Activated T-cell treated with anti-CD3 and anti-CD28 coated beads for 1 hour (primary cell): ENCODE data around the gene CHMP4A.

Source experiments
- DNase-seq: peaks from one replicate; pipeline ENCODE4 v3.0.0-alpha.2; 2020; ENCODE audit warnings: low read depth

CHMP4A gene

GRCh38 chr14:24195186-24196070, 17.9 kb downstream of the CHMP4A start, which contains the start of gene TM9SF1:
Gene TM9SF1, minus strand, starts transcription at chr14:24195441. Its CDS starts 422 bp downstream, at chr14:24195019.
- peak; percentile 80 for DNase-seq

GRCh38 chr14:24194873-24195185, 18.5 kb downstream of the CHMP4A start:
- DNase-seq: no peak

GRCh38 chr14:24194186-24194872, 19.0 kb downstream of the CHMP4A start:
- DNase-seq: no peak

- no peak for DNase-seq
Observed at GRCh38 chr14:24192933-24193332, 20.4 kb downstream of the CHMP4A start.

GRCh38 chr14:24190416-24190815, 22.9 kb downstream of the CHMP4A start:
- DNase-seq: no peak

- DNase-seq: no peak
Observed at GRCh38 chr14:24189460-24189859, 23.8 kb downstream of the CHMP4A start.

GRCh38 chr14:24189059-24189375, 24.3 kb downstream of the CHMP4A start:
- no peak for DNase-seq

- peak; percentile 90 for DNase-seq
Observed at GRCh38 chr14:24188251-24189058, 24.8 kb downstream of the CHMP4A start, which contains the start of gene IPO4. Gene IPO4, minus strand, starts transcription at chr14:24188816. Its CDS starts 29 bp downstream, at chr14:24188787.

- DNase-seq: no peak
Observed at GRCh38 chr14:24187539-24187915, 25.8 kb downstream of the CHMP4A start.

- DNase-seq: no peak
Observed at GRCh38 chr14:24186831-24187538, 26.3 kb downstream of the CHMP4A start.

- no peak for DNase-seq
Observed at GRCh38 chr14:24185741-24186140, 27.5 kb downstream of the CHMP4A start.

- no peak for DNase-seq
Observed at GRCh38 chr14:24185026-24185425, 28.3 kb downstream of the CHMP4A start.

GRCh38 chr14:24184104-24184970, 29.0 kb downstream of the CHMP4A start:
- no peak for DNase-seq

- no peak for DNase-seq
Observed at GRCh38 chr14:24183014-24183481, 30.2 kb downstream of the CHMP4A start.

- DNase-seq: no peak
Observed at GRCh38 chr14:24182110-24182882, 31.0 kb downstream of the CHMP4A start.

- DNase-seq: no peak
Observed at GRCh38 chr14:24181371-24182077, 31.8 kb downstream of the CHMP4A start.

- DNase-seq: no peak
Observed at GRCh38 chr14:24179961-24180796, 33.1 kb downstream of the CHMP4A start.

GRCh38 chr14:24179294-24179960, 33.9 kb downstream of the CHMP4A start:
- DNase-seq: no peak
